Amniotic epithelial cell (primary cell): ENCODE measurements around the gene ELOVL5.

ENCODE experiments used
- DNase-seq: peaks from one replicate; pipeline ENCODE4 v3.0.0-alpha.2; 2010; ENCODE audit warnings: low read depth

ELOVL5 gene

GRCh38 chr6:53269827-53270226 is 78.9 kb downstream of the ELOVL5 start:
- DNase-seq: no peak

GRCh38 chr6:53268858-53269608 is 79.7 kb downstream of the ELOVL5 start:
- no peak for DNase-seq

- no peak for DNase-seq
These were observed 82.1 kb downstream of the ELOVL5 start for GRCh38 chr6:53266553-53267090.

DNA sequence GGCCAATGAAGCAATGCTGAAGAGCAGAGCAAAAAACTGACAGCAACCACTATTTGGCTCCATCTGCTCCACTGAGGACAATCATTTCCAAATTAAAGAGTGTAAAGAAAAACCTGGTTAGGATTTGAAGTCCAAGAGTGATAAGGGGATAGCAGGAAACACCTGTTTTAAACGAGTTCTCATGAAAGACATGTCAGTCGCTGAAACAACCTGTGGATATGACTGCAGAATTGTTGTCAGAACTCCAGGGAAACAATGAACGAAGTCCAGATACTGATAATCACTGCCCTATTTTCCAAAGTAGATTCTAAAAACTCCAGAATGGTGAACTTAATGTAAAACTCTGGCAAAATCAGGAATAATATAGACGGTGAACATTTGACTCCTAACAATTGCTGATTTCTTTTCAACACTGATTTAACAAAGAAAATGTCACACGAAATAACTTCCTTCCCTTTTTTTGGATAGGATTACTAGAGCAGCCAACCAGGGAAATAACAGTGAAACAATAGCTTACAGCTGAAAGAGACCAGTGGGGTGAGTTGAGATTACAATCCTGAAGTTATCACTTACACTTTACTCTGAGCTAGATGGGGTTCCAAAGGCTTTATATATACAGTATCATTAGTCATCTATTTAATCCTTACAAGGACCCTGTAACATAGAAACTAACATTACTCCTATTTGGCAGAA is 83.7 kb downstream of the ELOVL5 start:
- no peak for DNase-seq

DNA sequence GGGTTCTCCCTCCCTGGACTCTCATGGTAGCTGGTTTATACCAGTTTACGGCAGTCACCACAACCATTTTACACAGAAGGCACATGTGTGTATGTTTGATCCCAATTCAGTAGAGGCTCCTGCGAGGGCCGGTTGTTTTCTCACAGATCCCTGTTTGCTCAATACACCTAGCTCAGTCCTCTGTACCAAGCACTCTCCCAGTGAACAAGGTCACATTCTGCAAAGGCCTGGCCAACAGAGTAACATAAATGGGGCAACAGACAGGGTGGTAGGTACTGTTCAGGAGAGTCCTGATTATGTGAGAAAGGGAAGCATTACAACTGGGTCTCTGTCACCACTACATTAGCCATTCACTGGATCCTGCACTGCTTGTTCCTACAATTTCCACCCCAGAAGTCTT is 84.4 kb downstream of the ELOVL5 start:
- DNase-seq: no peak

DNA sequence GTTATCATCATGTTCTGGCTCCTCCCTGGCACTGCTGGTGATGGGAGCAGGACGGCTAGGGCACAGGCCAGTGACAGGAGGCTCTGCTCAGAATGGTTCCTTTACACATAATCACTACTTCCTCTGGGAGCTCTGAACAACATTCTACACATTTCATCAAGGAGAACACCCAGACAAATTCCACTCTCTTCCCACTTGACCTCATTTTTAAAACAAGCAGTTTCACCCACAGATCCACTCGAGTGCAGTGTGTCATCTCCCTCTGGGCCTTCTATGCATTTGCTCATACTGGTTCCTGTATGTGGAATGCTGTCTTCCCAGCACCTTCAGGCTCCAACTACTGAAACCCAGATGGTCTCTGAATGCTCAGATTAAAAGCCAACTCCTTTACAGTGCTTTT is 84.8 kb downstream of the ELOVL5 start:
- peak; percentile 72 for DNase-seq

- no peak for DNase-seq
These were observed 88.7 kb downstream of the ELOVL5 start for GRCh38 chr6:53259860-53260580.

DNA sequence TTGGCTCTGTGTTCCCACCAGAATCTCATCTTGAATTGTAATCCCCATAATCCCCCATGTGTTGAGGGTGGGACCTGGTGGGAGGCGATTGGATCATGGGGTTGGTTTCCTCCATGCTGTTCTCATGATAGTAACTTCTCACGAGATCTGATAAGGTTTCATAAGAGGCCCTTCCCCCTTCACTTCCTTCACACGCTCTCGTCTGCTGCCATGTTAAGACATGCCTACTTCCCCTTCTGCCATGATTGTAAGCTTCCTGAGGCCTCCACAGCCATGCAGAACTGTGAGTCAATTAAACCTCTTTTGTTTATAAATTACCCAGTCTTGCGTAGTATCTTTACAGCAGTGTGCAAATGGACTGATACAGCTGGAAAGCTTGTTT is 90.0 kb downstream of the ELOVL5 start:
- no peak for DNase-seq

DNA sequence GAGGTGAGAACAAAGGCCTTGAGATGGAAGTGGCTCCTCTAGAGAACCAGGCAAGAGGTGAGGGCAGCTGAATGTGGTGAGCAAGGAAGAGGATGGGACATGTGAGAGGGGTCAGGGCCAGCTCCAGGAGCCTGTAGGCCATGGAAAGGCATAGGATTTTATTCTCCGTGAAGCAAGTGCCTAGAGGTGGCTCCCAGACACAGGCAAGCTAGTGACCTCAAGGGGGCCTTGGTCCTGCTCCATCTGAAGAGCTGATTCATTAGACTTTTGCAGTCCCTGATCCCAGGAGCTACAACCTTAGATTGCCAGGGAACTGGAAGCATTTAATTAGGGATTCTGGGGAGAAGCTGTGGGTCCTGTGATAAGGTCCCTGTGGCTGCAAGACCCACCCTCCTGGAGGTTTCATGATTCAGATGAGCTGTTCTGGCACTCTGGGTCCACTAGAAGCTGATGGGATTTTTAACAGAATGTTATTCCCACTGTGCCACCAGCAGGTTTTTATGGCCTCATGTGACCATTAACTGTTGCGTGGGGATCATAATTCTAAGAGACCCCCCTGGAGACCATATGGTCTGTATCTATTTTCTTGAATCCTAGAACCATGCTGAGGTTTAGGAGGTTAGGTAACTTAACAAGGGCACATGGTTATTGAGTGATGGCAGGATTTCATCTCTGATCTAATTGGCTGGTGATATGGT is 90.5 kb downstream of the ELOVL5 start:
- DNase-seq: no peak

DNA sequence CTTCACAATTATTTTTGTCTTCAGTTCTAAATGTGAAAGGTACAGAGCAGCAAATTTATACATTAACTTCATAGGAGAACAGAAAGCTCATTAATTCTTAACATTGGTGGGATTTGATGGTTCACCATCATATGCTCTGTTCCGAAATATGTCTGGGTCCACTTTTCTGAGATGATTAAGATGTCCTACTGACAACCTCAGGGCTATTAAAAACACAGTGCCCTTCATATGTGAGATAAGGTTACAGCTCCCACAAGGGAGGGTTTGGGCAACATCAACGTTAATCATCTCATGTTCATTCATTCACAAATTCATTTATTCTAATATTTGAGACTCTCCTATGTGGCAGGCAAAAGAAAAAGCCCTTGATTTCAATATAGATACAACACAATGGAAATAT is 91.2 kb downstream of the ELOVL5 start:
- no peak for DNase-seq

DNA sequence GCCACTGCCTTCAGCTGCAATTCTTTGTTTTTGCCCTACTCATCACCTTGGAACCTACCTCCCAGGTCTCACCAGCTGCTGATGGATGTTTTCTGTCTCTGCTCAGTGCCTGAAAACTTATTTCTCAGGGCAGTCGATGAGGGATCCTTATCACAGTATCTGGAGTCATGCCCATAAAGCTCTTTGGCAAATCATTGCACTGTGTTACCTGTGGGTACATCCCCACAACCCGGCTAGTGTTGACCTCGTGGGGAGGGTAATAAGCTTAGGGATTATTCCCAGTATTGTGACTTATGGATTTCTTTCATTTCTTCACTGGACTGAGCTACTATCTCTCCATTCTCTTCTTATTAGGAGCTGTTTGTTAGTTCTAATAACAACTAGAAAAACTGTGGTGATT is 91.7 kb downstream of the ELOVL5 start:
- no peak for DNase-seq

DNA sequence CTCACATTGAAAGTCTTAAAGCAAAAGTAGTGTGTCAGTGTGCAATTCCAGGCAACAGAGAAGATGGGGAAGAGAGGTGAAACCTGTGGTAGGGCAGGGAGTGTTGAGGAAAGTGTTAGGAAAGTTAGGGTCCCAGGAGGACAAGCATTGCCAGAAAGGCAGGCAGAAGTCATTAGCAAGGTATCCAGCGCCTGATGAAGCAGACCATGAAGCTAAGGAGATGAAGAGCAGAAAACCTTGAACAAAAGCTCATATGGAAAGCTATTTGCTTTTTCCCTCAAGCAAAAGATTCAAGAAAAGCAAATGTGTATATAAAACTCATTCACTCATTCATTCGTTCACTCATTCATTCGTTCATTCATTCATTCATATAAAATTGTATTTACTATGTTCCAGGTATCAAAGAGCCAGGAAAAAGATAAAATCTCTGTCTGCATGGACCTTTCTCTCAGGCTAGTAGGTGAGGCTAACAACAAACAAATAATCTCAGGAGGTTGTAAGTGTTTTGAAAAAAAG is 96.5 kb downstream of the ELOVL5 start:
- no peak for DNase-seq

DNA sequence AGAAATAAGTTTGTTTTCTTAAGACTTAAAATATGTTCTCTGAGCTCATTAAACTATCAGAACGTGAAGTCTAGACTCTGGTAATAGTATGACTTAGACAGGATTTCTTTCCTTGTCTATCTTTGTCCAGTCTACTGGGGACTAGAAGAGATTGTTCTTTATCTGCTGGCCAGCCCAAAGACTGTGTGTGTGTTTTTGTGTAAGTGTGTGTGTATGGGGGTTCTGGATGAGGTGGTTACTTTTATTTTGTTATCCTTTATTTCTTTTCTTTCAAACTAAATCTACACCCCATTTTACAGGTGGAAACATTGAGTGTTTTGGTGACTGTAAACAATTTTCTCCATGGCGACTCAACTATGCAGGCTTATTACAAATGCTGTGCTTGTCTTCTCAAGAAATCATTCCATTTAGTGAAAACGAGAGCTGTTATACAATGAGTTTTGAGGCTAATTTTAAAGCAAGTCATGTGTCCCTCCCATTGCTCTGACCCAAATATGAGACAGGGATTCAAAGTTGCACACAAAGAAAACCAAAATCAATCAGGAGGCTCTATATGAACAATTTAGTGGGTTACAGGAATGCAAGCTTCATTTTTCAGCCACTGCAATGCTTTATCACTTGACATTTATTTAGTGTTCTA is 97.6 kb downstream of the ELOVL5 start:
- DNase-seq: no peak

- DNase-seq: peak; percentile 63
These were observed 98.3 kb downstream of the ELOVL5 start for GRCh38 chr6:53250176-53251032.

DNA sequence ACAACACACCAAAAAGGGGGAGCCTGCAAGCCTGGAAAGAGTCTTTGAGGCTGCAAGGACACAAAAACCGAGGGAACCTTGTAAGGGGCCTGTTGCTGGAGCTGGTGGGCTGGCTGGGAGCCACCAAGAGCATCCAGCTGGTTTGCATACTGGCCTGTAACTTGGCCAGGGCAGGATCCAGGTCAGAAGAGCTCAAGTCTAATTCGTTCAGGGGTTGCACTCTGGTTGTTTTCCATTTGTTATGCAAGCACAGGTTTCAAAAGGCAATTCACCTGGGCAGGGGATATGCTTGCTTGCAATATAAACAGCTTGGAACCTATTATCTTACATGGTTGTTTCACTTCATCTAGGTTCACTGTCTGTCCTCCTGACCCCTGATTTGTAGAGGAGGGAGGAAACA is 101.8 kb downstream of the ELOVL5 start:
- DNase-seq: no peak

GRCh38 chr6:53244958-53245357 is 103.8 kb downstream of the ELOVL5 start:
- DNase-seq: no peak

- DNase-seq: no peak
These were observed 104.3 kb downstream of the ELOVL5 start for GRCh38 chr6:53244399-53244931.

GRCh38 chr6:53241938-53242337 is 106.8 kb downstream of the ELOVL5 start:
- DNase-seq: no peak

- no peak for DNase-seq
These were observed 108.0 kb downstream of the ELOVL5 start for GRCh38 chr6:53240761-53241160.

- no peak for DNase-seq
These were observed 108.6 kb downstream of the ELOVL5 start for GRCh38 chr6:53240139-53240538.
